ENCODE results near the gene S100P. TPM values are rescaled to one million over a fixed set of nuclear protein-coding genes. Genes with fewer than 3 reads are reported as not detected.

Gene S100P
- total and polyA plus RNA-seq, 2 of the 4 experiments (the other 2 are of a cell fraction) = not detected

GRCh38 chr4:6742507-6742906 lies 48.8 kb downstream of the S100P start:
- Histone ChIP-seq H4K91ac (ENCODE audit: insufficient read depth, low read depth, low read length) (no peak overlapping the region), H3K27me3 (ENCODE audit: control insufficient read depth, insufficient read depth, low read length) (peaks cover 5% of the 10 kb centered on the region), H3K14ac (replicated peaks; ENCODE audit: low read depth, low read length) (no peak overlapping the region), H2BK15ac (ENCODE audit: low read depth, low read length) (no peak overlapping the region), H3K27ac (ENCODE audit: insufficient read depth, low read length) (no peak overlapping the region), H2AK5ac (ENCODE audit: low read depth, low read length) (no peak overlapping the region), H2BK5ac (ENCODE audit: low read depth, low read length, poor library complexity, severe bottlenecking) (no peak overlapping the region), H3K56ac (ENCODE audit: extremely low read depth, insufficient read depth, low read length) (no peak overlapping the region), H2AK9ac (replicated peaks; ENCODE audit: low read depth, low read length, poor library complexity) (no peak overlapping the region), H2BK120ac (ENCODE audit: low read depth, low read length) (no peak overlapping the region), H3K36me3 (ENCODE audit: control insufficient read depth, insufficient read depth, low read length) (no peaks in the 10 kb centered on the region), H3K9ac (ENCODE audit: low read depth, low read length) (no peak overlapping the region), H4K20me1 (ENCODE audit: insufficient read depth, low read length) (no peaks in the 10 kb centered on the region), H4K5ac (ENCODE audit: low read depth, low read length) (no peak overlapping the region), H3K9me3 (ENCODE audit: control insufficient read depth, insufficient read depth, low read length) (peaks cover 3% of the 10 kb centered on the region; the same call in 1 of the 2 replicates), H4K8ac (ENCODE audit: low read depth in 2 of 2, low read length in 2 of 2) (no peak overlapping the region), H2AFZ (replicated peaks; ENCODE audit: low read length, poor library complexity) (no peak overlapping the region), H3K18ac (ENCODE audit: low read depth, low read length) (no peak overlapping the region), H2BK20ac (ENCODE audit: low read depth, low read length) (no peak overlapping the region), H3K4me2 (ENCODE audit: low read depth, low read length) (no peak overlapping the region), H3K79me1 (ENCODE audit: low read depth in 1 of 2, low read length in 2 of 2) (no peaks in the 10 kb centered on the region), H3K4me1 (ENCODE audit: control insufficient read depth, insufficient read depth, low read length) (no peaks in the 10 kb centered on the region), H3K4me3 (ENCODE audit: insufficient read depth, low read depth, low read length) (no peak overlapping the region), H3K9me1 (ENCODE audit: insufficient read depth, low read length) (no peaks in the 10 kb centered on the region), H3K4ac (ENCODE audit: low read depth, low read length) (no peak overlapping the region), H3K23ac (ENCODE audit: low read depth, low read length) (no peak overlapping the region)
- no peak for ATAC-seq (ENCODE audit: low read depth)
- intact Hi-C loops (cut with micrococcal nuclease) (no loop called here), dilution Hi-C loops (cut with HindIII; ENCODE audit: low sequenced_read_pairs, unreplicated experiment) (no loop called here), in situ Hi-C loops (cut with MboI; ENCODE audit: low sequenced_read_pairs) (no loop called here)
- POLR2A ChIA-PET (ENCODE audit: unreplicated experiment) = no interaction called here
- WGBS, 2 experiments (ENCODE audit: extremely low coverage in 2 of 2, insufficient read length in 1 of 2) = no CpG with 5 or more reads among the region's 2 CpGs
- no peak for TF ChIP-seq RCOR1 (IDR thresholded peaks at IDR 0.05; ENCODE audit: insufficient replicate concordance, low read length)
- TF ChIP-seq FOS (IDR thresholded peaks at IDR 0.05; ENCODE audit: low read depth, low read length) = no peak
- TF ChIP-seq NFE2L2 (IDR thresholded peaks at IDR 0.05; ENCODE audit: low read depth, low read length) = no peak
- TF ChIP-seq USF2 (IDR thresholded peaks at IDR 0.05; ENCODE audit: low read depth, low read length) = no peak
- no peak for TF ChIP-seq CEBPB (IDR thresholded peaks at IDR 0.05; ENCODE audit: low read depth, low read length)
- no peak for TF ChIP-seq SMC3 (IDR thresholded peaks at IDR 0.05; ENCODE audit: low read depth, low read length)
- TF ChIP-seq RFX5 (IDR thresholded peaks at IDR 0.05; ENCODE audit: low read depth, low read length) = no peak
- no peak for TF ChIP-seq MXI1 (IDR thresholded peaks at IDR 0.05; ENCODE audit: borderline replicate concordance, low read depth, low read length)
- TF ChIP-seq MAZ (IDR thresholded peaks at IDR 0.05; ENCODE audit: borderline replicate concordance, low read depth, low read length) = no peak
- TF ChIP-seq CTCF (conservative IDR thresholded peaks at IDR 0.05; ENCODE audit: low read depth, low read length) = no peak
- no peak for TF ChIP-seq POLR2A (IDR thresholded peaks at IDR 0.05; ENCODE audit: low read depth, low read length)
- no peak for TF ChIP-seq RAD21 (IDR thresholded peaks at IDR 0.05; ENCODE audit: low read length)
- TF ChIP-seq MAFK (IDR thresholded peaks at IDR 0.05; ENCODE audit: low read depth, low read length) = no peak
- no peak for TF ChIP-seq BHLHE40 (IDR thresholded peaks at IDR 0.05; ENCODE audit: low read depth, low read length)
- no peak for TF ChIP-seq CHD1 (IDR thresholded peaks at IDR 0.05; ENCODE audit: low read depth, low read length)
- TF ChIP-seq, protein P1, sequence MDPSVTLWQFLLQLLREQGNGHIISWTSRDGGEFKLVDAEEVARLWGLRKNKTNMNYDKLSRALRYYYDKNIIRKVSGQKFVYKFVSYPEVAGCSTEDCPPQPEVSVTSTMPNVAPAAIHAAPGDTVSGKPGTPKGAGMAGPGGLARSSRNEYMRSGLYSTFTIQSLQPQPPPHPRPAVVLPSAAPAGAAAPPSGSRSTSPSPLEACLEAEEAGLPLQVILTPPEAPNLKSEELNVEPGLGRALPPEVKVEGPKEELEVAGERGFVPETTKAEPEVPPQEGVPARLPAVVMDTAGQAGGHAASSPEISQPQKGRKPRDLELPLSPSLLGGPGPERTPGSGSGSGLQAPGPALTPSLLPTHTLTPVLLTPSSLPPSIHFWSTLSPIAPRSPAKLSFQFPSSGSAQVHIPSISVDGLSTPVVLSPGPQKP (IDR thresholded peaks at IDR 0.05; ENCODE audit: borderline replicate concordance, low read depth, low read length) = no peak
- CTCF ChIA-PET = no interaction called here
- no peak for DNase-seq
- BruUV-seq (replicated peaks) = no TSS peak
